Measurements from ENCODE around the gene C10orf71.
A peak's percentile ranks its signal among the peaks of the same experiment; 100 is the strongest.

The C10orf71 gene

DNA sequence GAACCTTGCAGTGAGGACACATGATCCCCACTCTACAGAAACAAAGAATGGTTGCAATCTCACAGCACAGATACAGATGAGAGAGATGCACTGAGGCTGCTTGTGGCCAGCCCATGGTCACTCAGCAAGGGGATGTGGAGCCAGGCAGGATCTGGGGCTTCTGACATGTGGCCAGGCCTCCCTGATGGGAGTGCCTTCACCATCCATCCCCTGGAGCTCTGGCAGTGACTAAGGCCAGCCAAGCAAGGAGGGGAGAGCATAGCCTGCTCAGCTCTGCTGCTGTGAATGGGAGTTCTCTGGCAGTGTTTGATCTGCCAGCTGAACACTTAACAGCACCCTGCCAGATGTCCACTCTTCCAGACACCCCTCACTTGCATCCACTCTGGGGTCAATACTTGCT lies 19.8 kb downstream of the C10orf71 start:
- no peak for DNase-seq

DNA sequence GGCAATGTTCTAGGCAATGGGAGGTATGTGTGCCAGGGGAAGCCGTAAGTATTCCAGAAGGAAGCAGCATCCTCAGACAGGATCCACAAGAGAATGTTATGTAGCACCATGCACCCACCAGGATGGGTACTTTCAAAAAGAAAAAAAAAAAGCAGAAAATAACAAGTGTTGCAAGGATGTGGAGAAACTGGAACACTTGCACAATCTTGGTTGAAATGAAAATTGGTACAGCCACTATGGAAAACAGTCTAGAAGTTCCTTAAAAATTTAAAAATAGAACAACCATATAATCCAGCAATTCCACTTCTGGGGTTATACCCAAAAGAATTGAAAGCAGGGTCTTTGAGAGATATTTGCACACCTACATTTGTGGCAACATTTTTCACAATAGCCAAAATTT lies 20.2 kb downstream of the C10orf71 start:
- no peak for DNase-seq

DNA sequence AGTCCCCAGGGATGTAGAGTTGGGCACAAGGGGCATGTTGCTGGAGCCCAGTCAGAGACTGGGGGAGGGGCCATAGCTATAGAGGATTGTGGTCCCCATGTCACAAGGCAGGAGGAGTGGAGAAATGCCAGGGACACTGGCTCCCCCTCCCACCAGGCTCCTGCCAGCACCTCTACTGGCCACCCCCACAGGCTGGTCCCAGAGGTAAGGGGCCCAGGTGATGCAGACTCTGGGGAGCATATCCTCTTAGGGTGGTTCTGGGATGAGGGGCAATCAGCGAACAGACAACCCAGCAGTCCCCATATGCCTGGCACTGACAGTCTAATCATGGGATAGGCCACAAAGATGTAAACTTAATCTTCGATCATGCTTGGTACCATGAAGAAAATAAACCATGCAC lies 21.2 kb downstream of the C10orf71 start:
- DNase-seq: no peak

DNA sequence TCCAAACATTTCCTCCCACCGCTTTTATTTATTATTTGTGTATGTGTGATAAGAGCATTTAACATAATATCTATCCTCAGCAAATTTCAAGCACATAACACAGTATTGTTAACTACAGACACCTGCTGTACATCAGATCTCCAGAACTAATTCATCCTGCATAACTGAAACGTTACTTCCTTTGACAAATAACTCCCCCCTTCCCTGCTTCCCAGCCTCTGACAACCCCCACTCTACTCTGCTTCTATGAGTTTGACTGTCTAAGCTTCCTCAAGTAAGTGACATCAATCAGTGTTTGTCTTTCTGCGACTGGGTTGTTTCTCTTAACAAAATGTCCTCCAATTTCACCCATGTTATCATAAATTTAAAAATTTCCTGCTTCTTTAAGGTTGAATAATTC lies 22.1 kb downstream of the C10orf71 start:
- DNase-seq: no peak

DNA sequence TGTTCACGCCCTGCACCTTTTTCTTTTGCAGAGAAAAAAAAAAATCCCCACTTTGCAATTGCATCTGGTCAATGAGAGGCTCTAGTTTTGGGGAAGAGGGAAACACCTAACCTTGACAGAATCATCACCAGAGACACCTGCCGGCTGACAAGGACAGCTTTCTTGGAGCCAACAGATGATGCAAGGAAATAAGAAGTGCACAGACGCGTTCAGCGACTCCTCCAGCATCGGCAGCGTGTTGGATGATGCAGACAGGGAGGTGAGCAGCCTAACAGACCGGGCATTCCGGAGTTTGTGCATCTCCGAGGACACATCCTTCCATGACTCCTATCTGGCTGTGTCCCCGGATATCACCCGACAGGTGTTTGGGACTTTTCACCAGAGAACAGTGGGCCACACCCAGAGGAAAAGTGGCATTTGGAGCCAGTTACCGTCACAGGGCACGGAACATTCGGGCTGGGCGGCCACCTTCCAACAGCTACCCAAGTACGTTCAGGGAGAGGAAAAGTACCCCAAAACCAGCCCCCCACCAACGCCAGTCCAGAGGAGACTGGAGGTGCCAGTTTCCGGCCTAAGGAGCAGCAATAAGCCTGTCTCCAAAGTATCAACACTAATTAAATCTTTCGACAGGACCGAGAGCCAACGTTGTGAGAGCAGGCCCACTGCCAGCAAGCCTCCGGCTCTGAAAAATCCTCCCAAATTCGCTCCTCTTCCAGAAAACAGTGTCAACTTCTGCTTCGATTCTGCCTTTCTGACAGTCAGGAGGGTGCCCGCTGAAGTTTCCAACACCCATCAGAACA lies 23.6 kb downstream of the C10orf71 start:
- DNase-seq: no peak

DNA sequence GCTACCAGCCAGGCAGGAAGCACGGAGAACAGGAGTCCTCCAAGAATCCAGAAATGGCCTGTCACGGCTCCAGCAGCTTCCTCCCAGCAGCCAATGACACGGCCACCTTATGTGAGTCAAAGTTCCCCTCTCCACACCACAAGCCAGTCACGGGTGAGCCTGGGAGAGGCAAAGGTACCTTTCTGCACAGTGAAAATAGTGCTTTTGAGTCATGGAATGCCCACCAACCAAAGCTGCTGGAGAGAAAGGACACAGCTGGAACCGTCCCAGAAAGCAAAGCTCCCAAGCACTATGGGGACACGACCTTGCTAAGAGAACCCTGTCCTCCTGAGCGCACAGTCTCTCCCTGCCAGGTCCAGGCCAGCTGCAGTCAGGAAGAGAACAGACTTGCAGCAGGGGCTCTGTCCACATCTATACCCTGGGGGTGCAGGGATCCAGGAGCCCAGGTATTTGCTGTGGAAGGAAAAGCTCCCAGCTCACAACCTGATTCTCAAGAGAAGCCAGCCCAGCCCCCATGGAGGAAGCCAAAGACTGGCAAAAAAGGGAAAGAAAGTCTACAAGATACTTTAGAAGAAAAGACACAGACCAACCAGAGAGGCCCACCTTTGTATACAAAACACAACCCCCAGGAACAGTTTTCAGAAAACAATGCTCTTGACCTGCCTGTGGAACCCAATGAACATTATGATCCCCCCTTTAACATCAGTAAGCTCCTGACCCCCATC lies 24.4 kb downstream of the C10orf71 start:
- no peak for DNase-seq

DNA sequence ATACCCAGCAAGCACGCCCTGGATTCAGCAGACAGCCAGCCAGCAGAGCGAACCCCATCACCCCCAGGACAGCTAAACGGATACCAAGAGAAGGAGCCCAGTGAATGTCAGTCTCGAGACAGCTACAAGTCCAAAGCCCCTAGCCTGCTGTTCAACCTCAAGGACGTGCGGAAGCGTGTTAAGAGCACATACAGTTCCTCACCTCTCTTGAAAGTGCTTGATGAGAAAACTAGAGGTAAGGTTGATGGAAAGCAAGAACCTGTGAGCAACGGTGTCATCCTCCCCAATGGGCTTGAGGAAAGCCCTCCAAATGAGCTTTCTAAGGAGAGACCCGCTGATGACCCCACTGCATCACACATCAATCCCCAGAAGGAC lies 24.9 kb downstream of the C10orf71 start:
- no peak for DNase-seq

DNA sequence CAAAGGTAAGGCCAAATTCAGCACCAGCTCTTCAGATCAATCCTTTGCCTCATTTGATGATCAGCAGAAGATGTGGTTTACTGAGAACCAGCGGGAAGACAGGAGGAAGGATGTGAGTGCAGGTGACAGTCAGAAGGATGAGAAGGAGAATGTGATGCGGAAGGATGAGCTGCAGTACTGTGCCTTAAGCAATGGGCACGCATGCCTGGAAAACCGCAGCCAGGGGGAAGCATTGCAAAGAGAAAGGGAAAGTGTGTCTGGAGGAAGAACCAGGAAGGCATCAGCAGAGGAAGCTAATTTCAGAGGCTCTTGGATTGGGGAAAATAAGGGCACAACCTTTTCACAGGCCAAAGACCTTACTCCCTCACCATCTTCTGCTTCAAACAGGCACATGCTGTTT lies 25.7 kb downstream of the C10orf71 start:
- DNase-seq: peak; percentile 41

DNA sequence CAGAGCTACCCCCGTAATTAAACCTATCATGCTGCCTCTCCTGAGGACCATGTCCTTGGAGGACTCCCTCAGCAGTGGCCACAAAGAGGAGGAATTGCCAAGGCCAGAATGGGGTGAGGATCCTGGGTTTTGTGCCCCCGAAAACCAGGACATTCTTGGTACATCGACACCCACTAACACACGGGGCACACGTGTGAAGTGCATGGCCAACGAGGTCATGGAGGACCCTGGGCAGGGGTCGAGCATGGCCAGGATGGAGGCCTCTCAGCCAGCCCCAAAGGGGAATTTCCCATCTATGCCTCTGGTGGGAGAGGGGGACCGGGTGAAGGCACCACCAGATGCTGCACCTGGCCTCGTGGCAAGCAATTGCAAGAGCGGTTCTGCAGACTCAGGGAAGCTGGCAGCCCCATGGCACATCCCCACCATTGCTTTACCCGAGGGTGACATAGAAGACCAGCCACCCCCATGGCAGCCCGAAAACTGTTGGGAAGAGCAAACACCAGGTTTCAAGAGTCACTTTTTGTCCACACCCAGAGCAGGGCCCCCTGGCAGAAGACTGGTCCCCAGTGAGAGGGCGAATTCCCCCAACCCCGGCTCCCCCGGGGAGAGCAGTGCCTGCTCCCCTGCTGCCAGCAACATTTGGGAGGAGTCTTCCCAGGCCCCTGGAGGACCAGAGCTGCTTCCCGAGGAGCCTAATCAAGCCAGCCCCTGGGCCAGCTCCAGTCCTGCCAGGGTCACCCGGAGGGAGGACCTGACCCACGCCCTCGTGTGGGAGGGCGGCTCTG lies 26.4 kb downstream of the C10orf71 start:
- no peak for DNase-seq

DNA sequence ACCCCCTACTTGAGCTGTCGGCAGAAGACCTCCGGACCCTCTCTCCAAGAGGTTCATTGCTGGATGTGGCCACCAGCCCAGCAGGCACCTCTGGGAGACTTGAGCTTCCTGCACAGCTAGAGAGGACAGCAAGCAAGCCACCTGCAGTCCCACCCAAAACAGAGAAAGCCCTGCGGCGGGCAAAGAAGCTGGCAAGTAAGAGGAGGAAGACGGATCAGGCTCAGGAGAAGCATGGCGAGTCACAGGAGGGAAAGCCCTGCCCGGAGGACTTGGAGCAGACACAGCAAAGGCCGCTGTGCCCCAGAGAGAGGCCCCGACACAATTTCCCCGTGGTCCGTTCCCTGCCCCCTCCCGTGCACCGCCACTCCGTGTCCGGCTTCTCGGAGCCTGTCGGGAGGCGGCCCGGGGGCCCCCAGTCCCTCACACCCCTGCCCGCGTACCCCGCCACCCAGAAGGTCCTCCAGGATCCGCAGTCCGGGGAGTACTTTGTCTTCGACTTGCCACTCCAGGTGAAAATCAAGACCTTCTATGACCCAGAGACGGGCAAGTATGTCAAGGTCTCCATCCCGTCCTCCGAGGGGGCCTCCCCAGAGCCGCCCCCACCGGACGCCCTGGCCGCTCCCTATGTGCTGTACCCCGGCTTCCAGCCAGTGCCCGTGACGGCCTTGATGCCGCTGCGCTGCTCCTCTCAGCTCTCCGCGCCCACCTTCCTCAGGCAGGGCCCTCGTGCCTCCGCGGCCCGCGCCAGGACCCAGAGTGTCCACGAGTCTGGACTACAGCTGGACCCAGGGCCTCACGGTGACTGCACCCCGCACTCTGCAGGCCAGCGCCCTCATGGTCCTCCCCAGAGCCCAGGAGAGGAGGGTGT lies 27.2 kb downstream of the C10orf71 start:
- DNase-seq: no peak

DNA sequence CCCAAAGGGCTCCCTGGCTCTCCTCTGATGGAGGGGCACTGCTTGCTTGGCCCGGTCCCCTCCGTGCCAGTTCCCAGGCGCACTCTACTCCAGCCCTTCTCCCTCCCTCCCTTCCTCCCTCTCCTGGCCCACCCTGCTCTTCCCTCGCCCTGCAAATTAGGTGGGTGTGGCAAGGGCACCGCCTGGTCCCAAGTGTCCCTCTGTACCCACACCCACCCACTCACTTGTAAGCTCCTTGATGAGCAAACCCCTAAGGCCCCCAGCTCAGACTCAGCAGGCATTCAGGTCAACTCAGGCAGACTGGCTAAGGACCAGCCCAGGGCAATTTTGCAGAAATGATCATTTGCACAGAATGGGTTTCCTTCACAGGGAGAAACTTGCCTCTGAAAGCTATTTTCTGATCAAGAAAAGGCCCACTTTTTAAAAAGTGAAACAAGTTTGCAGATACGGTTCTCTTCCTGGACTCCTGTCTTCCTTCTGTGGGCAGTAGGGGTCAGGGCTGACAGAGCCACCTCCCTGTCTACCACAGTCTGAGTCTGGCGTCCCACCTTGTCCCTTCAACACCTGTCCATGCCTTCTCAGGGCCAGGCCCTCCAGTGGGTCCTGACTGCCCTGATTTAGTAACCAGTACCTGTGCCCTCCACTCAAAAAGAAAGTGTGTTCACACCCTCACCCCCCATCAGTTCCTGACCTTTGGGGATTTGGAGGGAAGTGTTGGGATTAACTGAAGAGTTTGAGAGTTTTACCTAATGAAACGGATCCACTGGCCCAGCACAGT lies 28.3 kb downstream of the C10orf71 start:
- no peak for DNase-seq

DNA sequence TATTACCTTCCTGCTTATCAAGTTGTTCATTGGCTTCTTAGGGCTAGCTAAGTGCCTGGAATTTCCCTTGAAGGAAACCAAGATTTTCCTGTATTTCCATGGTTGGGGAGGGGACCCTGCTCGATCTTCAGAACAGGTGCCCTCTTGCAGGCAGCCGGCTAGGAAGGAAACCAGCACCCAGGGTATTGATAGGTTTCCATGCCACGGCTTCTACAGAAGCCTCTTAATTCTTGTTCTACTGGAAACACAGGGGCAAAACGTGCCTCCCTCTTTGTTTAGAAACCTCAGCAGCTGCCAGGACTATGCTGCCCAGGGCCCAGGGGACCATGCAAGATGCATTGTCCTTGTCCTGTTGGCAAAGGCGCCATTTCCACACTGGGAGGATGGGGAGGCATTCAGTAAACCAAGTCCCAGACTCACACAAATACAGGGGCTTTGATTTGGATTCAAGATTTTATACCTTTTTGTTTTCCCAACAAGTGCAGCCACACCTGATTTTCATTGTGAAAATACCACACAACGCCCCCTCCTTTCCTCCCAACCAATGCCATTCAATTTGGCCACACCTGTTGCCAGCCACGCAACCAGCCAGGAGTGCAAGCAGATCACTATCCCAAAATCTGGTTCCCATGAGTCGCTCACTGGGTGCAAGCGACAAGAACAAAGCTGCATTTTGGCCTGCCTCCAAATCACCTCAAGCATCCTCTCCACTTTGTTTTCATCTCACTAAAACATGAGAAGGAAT lies 29.6 kb downstream of the C10orf71 start:
- no peak for DNase-seq

DNA sequence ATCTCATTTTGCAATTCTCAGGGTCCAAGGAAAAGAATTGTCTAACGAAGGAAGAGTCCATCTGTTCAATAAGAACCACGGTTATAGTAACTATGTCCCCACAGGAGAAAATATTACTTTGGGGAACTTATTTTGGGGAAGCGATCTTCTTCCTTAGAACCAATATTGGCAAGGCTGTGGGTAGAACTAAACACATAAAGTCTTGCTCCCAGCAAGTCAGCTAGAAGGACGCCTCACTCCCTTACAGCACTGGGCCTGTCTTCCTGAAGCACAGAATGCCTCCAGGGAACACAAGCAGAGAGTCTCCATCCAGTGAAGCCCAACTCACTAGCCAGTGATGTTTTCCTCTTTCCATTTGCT lies 30.2 kb downstream of the C10orf71 start:
- no peak for DNase-seq

DNA sequence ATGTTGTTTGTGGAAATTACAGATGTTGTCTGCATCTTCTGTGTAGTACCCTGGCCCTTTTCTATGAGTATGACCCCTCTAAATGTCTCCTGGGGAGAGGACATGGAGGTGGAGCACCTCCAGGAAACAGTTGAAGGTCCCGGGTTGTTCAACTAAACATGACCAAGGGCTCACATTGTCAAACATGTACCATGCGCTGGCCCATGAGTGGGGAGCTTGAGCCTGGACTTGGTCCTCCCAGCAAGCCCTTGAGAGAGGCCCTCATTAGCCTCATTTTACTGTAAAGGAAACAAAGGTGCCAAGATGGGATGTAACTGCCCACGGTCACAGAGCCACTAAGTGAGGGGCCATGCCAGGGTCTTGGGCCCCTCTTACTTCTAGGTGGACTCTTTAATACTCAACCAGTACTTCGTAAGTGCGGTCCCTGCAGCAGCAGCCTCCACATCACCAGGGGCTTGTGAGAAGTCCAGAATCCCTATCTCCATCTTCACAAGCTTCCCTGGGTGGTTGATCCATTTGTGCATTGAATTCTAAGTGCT lies 31.2 kb downstream of the C10orf71 start:
- DNase-seq: no peak

DNA sequence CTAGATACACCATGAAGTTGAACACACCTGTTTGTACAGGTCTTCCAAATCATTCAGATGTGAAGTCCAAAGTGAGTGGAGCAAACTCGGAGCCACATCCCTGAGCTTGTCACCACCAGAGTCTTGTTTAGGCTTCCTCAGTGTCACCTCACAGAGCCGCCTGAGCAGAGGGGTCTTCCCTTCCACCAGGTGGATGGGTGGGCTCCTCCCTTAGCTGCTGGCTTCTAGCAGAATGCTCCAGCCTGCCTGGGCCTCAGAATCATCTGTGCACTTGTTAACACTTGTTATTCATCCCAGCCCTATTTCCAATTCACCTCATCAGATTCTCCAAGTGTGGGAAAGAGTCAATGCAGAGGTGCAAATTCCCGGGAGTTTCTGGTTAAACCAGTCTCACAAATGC lies 32.5 kb downstream of the C10orf71 start:
- no peak for DNase-seq

DNA sequence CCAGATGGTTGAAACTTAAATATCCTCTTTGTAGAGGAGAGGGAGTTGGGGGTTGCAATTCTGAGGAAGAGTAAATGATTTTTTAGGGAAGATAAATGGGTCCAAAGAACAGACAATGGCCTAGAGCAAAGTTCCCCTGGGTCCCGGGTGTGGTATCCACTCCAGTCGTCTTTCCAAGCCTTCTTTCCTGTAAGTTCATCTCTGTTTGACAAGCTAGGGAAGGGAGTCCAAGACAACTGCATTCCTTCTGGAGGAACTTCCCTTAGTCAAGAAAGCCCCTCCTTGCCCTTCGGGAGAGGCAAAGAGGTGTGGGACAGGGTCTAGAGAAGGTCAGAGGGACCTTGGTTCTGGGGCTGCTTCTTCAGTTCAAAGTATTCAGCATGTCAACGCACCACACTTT lies 33.4 kb downstream of the C10orf71 start:
- DNase-seq: no peak

DNA sequence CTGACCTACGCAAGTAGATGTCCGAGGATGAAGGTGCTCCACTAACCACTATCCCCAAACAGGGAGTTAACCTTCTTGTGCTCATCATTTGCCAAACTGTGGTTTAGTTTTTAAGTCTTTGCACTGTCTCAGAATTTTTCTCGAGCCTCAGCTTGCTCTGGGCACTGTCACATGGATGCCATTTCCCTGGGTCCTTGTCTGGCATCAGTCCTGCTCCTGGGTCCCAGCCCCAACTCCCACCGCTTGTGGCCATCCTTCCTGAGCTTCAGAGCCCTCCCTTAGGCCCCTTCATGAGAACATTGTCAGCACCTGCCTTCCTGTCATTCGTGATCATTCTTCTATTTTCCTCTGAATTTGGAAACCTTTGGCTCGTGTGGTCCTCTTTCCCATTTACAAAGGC lies 33.8 kb downstream of the C10orf71 start:
- no peak for DNase-seq

DNA sequence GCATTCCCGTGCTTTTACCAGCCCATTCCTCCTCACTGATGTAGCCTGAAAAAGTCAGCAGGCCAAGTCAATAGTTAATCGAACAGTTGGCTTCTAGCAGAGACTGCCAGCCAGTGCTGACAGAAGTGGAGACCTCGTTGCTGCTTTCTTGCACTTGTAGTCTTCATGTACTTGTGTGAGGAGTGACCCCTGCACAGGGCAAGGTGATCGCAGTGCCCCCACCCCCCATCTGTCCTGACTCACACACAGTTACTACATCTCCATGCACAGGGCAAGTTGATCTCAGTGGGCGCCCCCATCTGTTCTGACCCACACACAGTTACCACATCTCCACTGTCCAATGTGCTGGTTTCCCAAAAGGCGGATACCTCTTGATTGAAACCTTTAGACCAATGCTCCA lies 34.2 kb downstream of the C10orf71 start:
- DNase-seq: no peak

DNA sequence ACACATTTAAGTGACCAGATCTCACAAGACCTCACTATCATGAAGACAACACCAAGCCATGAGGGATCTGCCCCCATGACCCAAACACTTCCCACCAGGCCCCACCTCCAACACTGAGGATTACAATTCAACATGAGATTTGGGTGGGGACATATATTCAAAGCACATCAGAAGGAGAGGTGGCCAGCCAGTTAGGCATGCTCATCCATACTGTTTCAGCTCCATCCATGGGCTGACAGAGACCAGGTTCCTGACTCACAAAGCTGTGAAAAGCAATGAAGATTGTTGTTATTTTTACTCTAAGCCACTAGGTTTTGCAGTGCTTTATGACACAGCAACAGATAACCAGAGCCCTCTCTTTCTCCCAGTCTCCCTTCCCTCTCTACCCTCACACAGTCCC lies 36.0 kb downstream of the C10orf71 start:
- DNase-seq: no peak

DNA sequence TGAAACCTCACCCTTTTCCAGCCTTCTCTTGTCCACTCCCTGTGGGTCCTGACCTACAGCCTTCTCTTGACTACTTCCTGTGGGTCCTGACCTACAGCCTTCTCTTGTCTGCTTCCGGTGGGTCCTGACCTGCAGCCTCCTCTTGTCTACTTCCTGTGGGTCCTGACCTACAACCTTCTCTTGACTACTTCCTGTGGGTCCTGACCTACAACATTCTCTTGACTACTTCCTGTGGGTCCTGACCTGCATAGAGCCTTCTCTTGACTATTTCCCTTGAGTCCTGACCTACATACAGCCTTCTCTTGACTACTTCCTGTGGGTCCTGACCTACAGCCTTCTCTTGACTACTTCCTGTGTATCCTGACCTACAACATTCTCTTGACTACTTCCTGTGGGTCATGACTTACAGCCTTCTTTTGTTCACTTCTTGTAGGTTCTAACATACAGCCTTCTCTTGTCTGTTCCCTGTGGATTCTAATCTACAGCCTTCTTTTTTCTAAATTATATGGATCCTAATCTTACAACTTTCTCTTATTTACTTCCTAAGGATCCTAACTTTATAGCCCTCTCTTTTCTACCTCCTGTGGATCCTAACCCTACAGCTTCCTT lies 36.5 kb downstream of the C10orf71 start:
- no peak for DNase-seq

DNA sequence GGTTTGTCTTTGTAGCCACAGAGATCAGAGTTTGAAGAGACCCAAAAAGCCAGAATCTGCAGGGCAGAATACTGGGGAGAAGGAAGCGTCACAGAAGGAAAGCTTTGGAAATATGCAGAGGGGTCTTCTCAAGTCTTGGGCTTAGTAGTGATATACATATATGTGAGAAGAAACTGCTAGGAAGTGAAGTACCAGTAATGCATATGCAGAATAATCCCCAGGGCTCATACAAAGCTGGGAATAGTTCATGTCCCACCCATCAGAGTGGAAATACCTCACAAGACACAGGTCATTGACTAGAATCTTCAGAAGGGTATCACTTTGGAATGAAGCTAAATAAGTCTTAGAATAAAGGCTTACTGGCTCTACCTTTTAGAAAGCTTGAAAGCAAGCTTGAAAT lies 39.6 kb downstream of the C10orf71 start:
- DNase-seq: no peak

All from 8988T (cell line).